GM19467 (cell line): ENCODE measurements around the gene SMARCA2.
"Not testable (repeated sequence)": the region's sequence is repeated elsewhere in the genome, so short reads cannot be mapped to it uniquely, and the experiment has no call there.

Experiments used
- ATAC-seq: cut with Tn5 transposase; IDR thresholded peaks from one replicate; pipeline ENCODE4 v1.9.1; 2021; ENCODE audit warnings: mild to moderate bottlenecking, moderate library complexity; ENCODE audit not compliant: unreplicated experiment

Gene SMARCA2

GRCh38 chr9:2134391-2134790 is 119.2 kb downstream of the SMARCA2 start:
- ATAC-seq, result no peak

GRCh38 chr9:2138646-2139045 is 123.5 kb downstream of the SMARCA2 start:
- ATAC-seq, result no peak

- no peak for ATAC-seq
Measured at GRCh38 chr9:2140600-2141223, 125.6 kb downstream of the SMARCA2 start.

- ATAC-seq, result no peak
Measured at GRCh38 chr9:2142212-2142611, 127.1 kb downstream of the SMARCA2 start.

- ATAC-seq, result no peak
Measured at GRCh38 chr9:2144619-2145018, 129.5 kb downstream of the SMARCA2 start.

GRCh38 chr9:2145746-2146145 is 130.6 kb downstream of the SMARCA2 start:
- ATAC-seq, result no peak

GRCh38 chr9:2146700-2147099 is 131.6 kb downstream of the SMARCA2 start:
- not testable (repeated sequence) for ATAC-seq

- no peak for ATAC-seq
Measured at GRCh38 chr9:2150338-2150737, 135.2 kb downstream of the SMARCA2 start.

GRCh38 chr9:2151171-2151570 is 136.0 kb downstream of the SMARCA2 start:
- ATAC-seq, result no peak

GRCh38 chr9:2152966-2153629 is 138.0 kb downstream of the SMARCA2 start:
- no peak for ATAC-seq

- no peak for ATAC-seq
Measured at GRCh38 chr9:2153630-2154217, 138.6 kb downstream of the SMARCA2 start.

- ATAC-seq, result no peak
Measured at GRCh38 chr9:2154731-2155130, 139.6 kb downstream of the SMARCA2 start.

- ATAC-seq, result no peak
Measured at GRCh38 chr9:2155966-2156365, 140.8 kb downstream of the SMARCA2 start.

- peak; percentile 34 for ATAC-seq
Measured at GRCh38 chr9:2157277-2158110, 142.3 kb downstream of the SMARCA2 start.

- ATAC-seq, result peak; percentile 59
Measured at GRCh38 chr9:2158111-2158610, 143.0 kb downstream of the SMARCA2 start.

GRCh38 chr9:2158766-2159430 is 143.8 kb downstream of the SMARCA2 start:
- no peak for ATAC-seq

- no peak for ATAC-seq
Measured at GRCh38 chr9:2159521-2160454, 144.6 kb downstream of the SMARCA2 start.

GRCh38 chr9:2161661-2162060 is 146.5 kb downstream of the SMARCA2 start:
- no peak for ATAC-seq

GRCh38 chr9:2163231-2163885 is 148.2 kb downstream of the SMARCA2 start:
- ATAC-seq, result no peak
